Uterus (tissue), 2 donors: Measurements from ENCODE around the gene PSMD13.

Experiments
- POLR2A ChIP-seq, 2 donors: fragments of 450-650 bp; IDR thresholded peaks; one replicate each; pipeline ENCODE4 v1.6.1; 2016; ENCODE audit warnings: antibody characterized with exemption in 2 of 2, mild to moderate bottlenecking in 1 of 2, moderate library complexity in 1 of 2
- TF ChIP-seq, protein P1 (sequence below), 4 experiments: fragments of 200-600 bp in 2 of 4; fragments of 450-650 bp in 2 of 4; sonication (generic) in 2 of 4; IDR thresholded peaks; one replicate each; pipeline ENCODE4 v1.5.1; 2016 to 2019; ENCODE audit warnings: antibody characterized with exemption in 4 of 4, mild to moderate bottlenecking in 2 of 4, moderate library complexity in 1 of 4

GRCh38 chr11:269146-269890, 32.5 kb downstream of the PSMD13 start:
- TF ChIP-seq, protein P1, sequence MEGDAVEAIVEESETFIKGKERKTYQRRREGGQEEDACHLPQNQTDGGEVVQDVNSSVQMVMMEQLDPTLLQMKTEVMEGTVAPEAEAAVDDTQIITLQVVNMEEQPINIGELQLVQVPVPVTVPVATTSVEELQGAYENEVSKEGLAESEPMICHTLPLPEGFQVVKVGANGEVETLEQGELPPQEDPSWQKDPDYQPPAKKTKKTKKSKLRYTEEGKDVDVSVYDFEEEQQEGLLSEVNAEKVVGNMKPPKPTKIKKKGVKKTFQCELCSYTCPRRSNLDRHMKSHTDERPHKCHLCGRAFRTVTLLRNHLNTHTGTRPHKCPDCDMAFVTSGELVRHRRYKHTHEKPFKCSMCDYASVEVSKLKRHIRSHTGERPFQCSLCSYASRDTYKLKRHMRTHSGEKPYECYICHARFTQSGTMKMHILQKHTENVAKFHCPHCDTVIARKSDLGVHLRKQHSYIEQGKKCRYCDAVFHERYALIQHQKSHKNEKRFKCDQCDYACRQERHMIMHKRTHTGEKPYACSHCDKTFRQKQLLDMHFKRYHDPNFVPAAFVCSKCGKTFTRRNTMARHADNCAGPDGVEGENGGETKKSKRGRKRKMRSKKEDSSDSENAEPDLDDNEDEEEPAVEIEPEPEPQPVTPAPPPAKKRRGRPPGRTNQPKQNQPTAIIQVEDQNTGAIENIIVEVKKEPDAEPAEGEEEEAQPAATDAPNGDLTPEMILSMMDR (IDR thresholded peaks at IDR 0.05) = no peak
- no peak for TF ChIP-seq POLR2A (IDR thresholded peaks at IDR 0.05)
